NCI-H2081 (cell line): ENCODE results near the gene HOXC11.

Experiments
- DNase-seq, 2 experiments: peaks; one replicate each; lab custom pipeline; 2025; lab: John Stamatoyannopoulos, UW

HOXC11 gene

GRCh38 chr12:53984901-53985691, 12.2 kb downstream of the HOXC11 start, which contains the start of gene HOXC10:
TSS of gene HOXC10 (plus strand) at chr12:53985146. CDS start at chr12:53985260, 114 bp downstream.
- DNase-seq, result peak; percentile 91 to 93

GRCh38 chr12:53985692-53985993, 12.7 kb downstream of the HOXC11 start:
- no peak for DNase-seq

GRCh38 chr12:53985994-53986685, 13.2 kb downstream of the HOXC11 start:
- no peak for DNase-seq

GRCh38 chr12:53986686-53987483, 14.0 kb downstream of the HOXC11 start:
- DNase-seq, result no peak

- no peak for DNase-seq
These were observed 14.9 kb downstream of the HOXC11 start for GRCh38 chr12:53987787-53988230.

GRCh38 chr12:53988541-53989226, 15.8 kb downstream of the HOXC11 start:
- no peak for DNase-seq

GRCh38 chr12:53989227-53990113, 16.5 kb downstream of the HOXC11 start:
- peak in 1 of 2 experiments; percentile 48 for DNase-seq

- DNase-seq, result no peak
These were observed 17.6 kb downstream of the HOXC11 start for GRCh38 chr12:53990311-53991076.

GRCh38 chr12:53991077-53991460, 18.1 kb downstream of the HOXC11 start:
- no peak for DNase-seq

GRCh38 chr12:53992377-53992889, 19.5 kb downstream of the HOXC11 start:
- DNase-seq, result no peak

GRCh38 chr12:53993162-53994008, 20.5 kb downstream of the HOXC11 start:
- DNase-seq, result no peak

GRCh38 chr12:53994009-53994263, 21.0 kb downstream of the HOXC11 start:
- no peak for DNase-seq

GRCh38 chr12:53994264-53995001, 21.5 kb downstream of the HOXC11 start:
- no peak for DNase-seq

- DNase-seq, result no peak
These were observed 22.1 kb downstream of the HOXC11 start for GRCh38 chr12:53995002-53995377.

- no peak for DNase-seq
These were observed 22.7 kb downstream of the HOXC11 start for GRCh38 chr12:53995378-53996239.

- no peak for DNase-seq
These were observed 23.6 kb downstream of the HOXC11 start for GRCh38 chr12:53996240-53997203.
